Body of pancreas (tissue), 4 donors: ENCODE data around the gene RASL10B. TPM values are rescaled to one million over a fixed set of nuclear protein-coding genes. Genes with fewer than 3 reads are reported as not detected.

Source experiments
- ATAC-seq: fragments of 150-250 bp; one replicate; pipeline ENCODE4 v1.9.1; 2016
- DNase-seq, 4 donors: peaks; one replicate each; pipeline ENCODE4 v3.0.0-alpha.2; 2019
- H3K27ac ChIP-seq, 4 donors: fragments of 200-600 bp; sonication (generic); 1 replicate in 3 of 4; 2 replicates in 1 of 4; pipeline versions ENCODE4 v1.5.1 to v1.6.1; 2016 to 2019; ENCODE audit warnings: mild to moderate bottlenecking in 1 of 4, mixed read lengths in 1 of 4, moderate library complexity in 1 of 4
- H3K27me3 ChIP-seq, 2 donors: fragments of 200-600 bp; sonication (generic); one replicate each; pipeline ENCODE4 v1.6.0; 2016; ENCODE audit warnings: mild to moderate bottlenecking in 1 of 2
- H3K36me3 ChIP-seq, 2 donors: fragments of 200-600 bp; sonication (generic); replicated peaks in 1 of 2; 2 replicates each; pipeline ENCODE4 v1.5.1; 2016; ENCODE audit warnings: low read depth in 2 of 2; ENCODE audit not compliant: insufficient read depth in 1 of 2
- H3K4me1 ChIP-seq: fragments of 200-600 bp; sonication (generic); one replicate; pipeline ENCODE4 v1.6.0; 2016
- H3K4me3 ChIP-seq, 2 donors: fragments of 200-600 bp; sonication (generic); 1 replicate in 1 of 2; 2 replicates in 1 of 2; pipeline ENCODE4 v1.5.1; 2016 to 2019
- H3K9me3 ChIP-seq, 3 donors: fragments of 200-600 bp; sonication (generic); 1 replicate in 2 of 3; 2 replicates in 1 of 3; pipeline ENCODE4 v1.5.1; 2016
- CTCF ChIP-seq, 7 experiments: fragments of 450-650 bp in 4 of 7; fragments of 200-600 bp in 3 of 7; sonication (generic) in 3 of 7; IDR thresholded peaks; one replicate each; pipeline ENCODE4 v1.5.1; 2016 to 2019; ENCODE audit warnings: antibody characterized with exemption in 7 of 7
- POLR2A ChIP-seq, 3 donors: fragments of 450-650 bp; IDR thresholded peaks; one replicate each; pipeline ENCODE4 v1.6.1; 2016; ENCODE audit warnings: antibody characterized with exemption in 3 of 3, mild to moderate bottlenecking in 2 of 3
- WGBS, 2 donors: methylation state at CpG; one replicate each; pipeline ENCODE4 v1.1.5; 2017; 5-methylcytosine and 5-hydroxymethylcytosine counted together
- intact Hi-C: fragments of 100-400 bp; cut with DNase I; formaldehyde crosslinking; loops from one replicate; pipeline ENCODE4 v1.15.1; 2023
- total RNA-seq, 2 donors: library from RNA; depleted of rRNA; stranded (reverse); fragments of >200 nt; gene quantifications; one replicate each; pipeline ENCODE4 v1.1.0, GENCODE V29; 2016

Gene RASL10B
- total RNA-seq, 2 donors from 2014 or later: 8.8 to 17.8 TPM

- intact Hi-C loops: no loop called here
- 55 to 56% methylated on average over 3 of the region's 3 CpGs for WGBS, 2 donors
- ATAC-seq (no peak), DNase-seq (no peak)
- TF ChIP-seq CTCF (IDR thresholded peaks at IDR 0.05): no peak
- no peak for TF ChIP-seq POLR2A (IDR thresholded peaks at IDR 0.05)
- H3K4me3 ChIP-seq: no peak overlapping the region
- peaks cover 26% of the 10 kb centered on the region for H3K4me1 ChIP-seq
- H3K9me3 ChIP-seq: no peaks in the 10 kb centered on the region
- no peaks in the 10 kb centered on the region for H3K27me3 ChIP-seq
- H3K36me3 ChIP-seq: no peaks in the 10 kb centered on the region
- H3K27ac ChIP-seq: no peak overlapping the region
Measured at GRCh38 chr17:35786941-35787432, 55.5 kb downstream of the RASL10B start.

- Histone ChIP-seq H3K27ac (no peak overlapping the region), H3K27me3 (no peaks in the 10 kb centered on the region), H3K4me1 (peaks cover 12% of the 10 kb centered on the region), H3K4me3 (no peak overlapping the region), H3K36me3 (no peaks in the 10 kb centered on the region), H3K9me3 (no peaks in the 10 kb centered on the region)
- peak; percentile 58 for ATAC-seq
- TF ChIP-seq CTCF (IDR thresholded peaks at IDR 0.05) (no peak), POLR2A (IDR thresholded peaks at IDR 0.05) (no peak)
- intact Hi-C loops: no loop called here
- DNase-seq: peak in 1 of 4 donors; percentile 33
- WGBS, 2 donors: 60 to 65% methylated on average over 2 of the region's 2 CpGs
Measured at GRCh38 chr17:35788477-35789368, 57.3 kb downstream of the RASL10B start.

GRCh38 chr17:35790841-35791240 lies 59.4 kb downstream of the RASL10B start:
- TF ChIP-seq POLR2A (IDR thresholded peaks at IDR 0.05) (no peak), CTCF (IDR thresholded peaks at IDR 0.05) (no peak)
- no peaks in the 10 kb centered on the region for H3K36me3 ChIP-seq
- intact Hi-C loops: no loop called here
- no peak overlapping the region for H3K27ac ChIP-seq
- DNase-seq (no peak), ATAC-seq (no peak)
- no peaks in the 10 kb centered on the region for H3K27me3 ChIP-seq
- peaks cover 13% of the 10 kb centered on the region for H3K4me1 ChIP-seq
- 89 to 96% methylated on average over 3 of the region's 3 CpGs for WGBS, 2 donors
- no peak overlapping the region for H3K4me3 ChIP-seq
- H3K9me3 ChIP-seq: no peaks in the 10 kb centered on the region

- Histone ChIP-seq H3K27ac (no peak overlapping the region), H3K4me1 (peaks cover 13% of the 10 kb centered on the region), H3K4me3 (no peak overlapping the region), H3K36me3 (no peaks in the 10 kb centered on the region), H3K27me3 (no peaks in the 10 kb centered on the region), H3K9me3 (no peaks in the 10 kb centered on the region)
- WGBS, 2 donors: 51 to 55% methylated on average over 9 of the region's 9 CpGs
- TF ChIP-seq CTCF (IDR thresholded peaks at IDR 0.05) (no peak), POLR2A (IDR thresholded peaks at IDR 0.05) (no peak)
- no peak for ATAC-seq
- intact Hi-C loops: no loop called here
- no peak for DNase-seq
Measured at GRCh38 chr17:35791681-35792350, 60.4 kb downstream of the RASL10B start.

Other genes with a start within 250 kb of the RASL10B start
- gene SLFN12L, start 194.0 kb upstream of the RASL10B start, total RNA-seq: 1 to 10 TPM in 1 of 2 donors, under 1 TPM in 1; 0.78 to 1.6 TPM
- not detected for gene SLFN14, start 170.8 kb upstream of the RASL10B start, total RNA-seq
- gene PEX12, start 153.1 kb upstream of the RASL10B start, total RNA-seq: 1 to 10 TPM; 3.0 to 3.4 TPM
- gene AP2B1, start 144.3 kb upstream of the RASL10B start, total RNA-seq: 10 to 100 TPM; 29.3 to 43.6 TPM
- gene GAS2L2, start 21.6 kb downstream of the RASL10B start, total RNA-seq: not detected
- not detected for gene C17orf50, start 29.2 kb downstream of the RASL10B start, total RNA-seq
- 10 to 100 TPM in 1 of 2 donors, 1 to 10 TPM in 1; 8.3 to 15.2 TPM for gene MMP28, start 64.0 kb downstream of the RASL10B start, total RNA-seq
- 10 to 100 TPM; 47.7 to 51.1 TPM for gene TAF15, start 77.8 kb downstream of the RASL10B start, total RNA-seq
- gene HEATR9, start 137.3 kb downstream of the RASL10B start, total RNA-seq: not detected
- gene CCL5, start 148.7 kb downstream of the RASL10B start, total RNA-seq: 1 to 10 TPM in 1 of 2 donors, under 1 TPM in 1; 0.66 to 4.9 TPM
- gene RDM1, start 199.1 kb downstream of the RASL10B start, total RNA-seq: not detected
- gene LYZL6, start 212.1 kb downstream of the RASL10B start, total RNA-seq: not detected
- under 1 TPM in 1 of 2 donors, not detected in 1; 0.78 TPM for gene CCL16, start 249.9 kb downstream of the RASL10B start, total RNA-seq